ENCODE measurements around the gene GOLGA5. TPM values are rescaled to one million over a fixed set of nuclear protein-coding genes. Genes with fewer than 3 reads are reported as not detected.
"Not testable (repeated sequence)": the region's sequence is repeated elsewhere in the genome, so short reads cannot be mapped to it uniquely, and the experiment has no call there.

Gene GOLGA5
- total RNA-seq (10 to 100 TPM; 18.1 to 25.9 (median 23.6) TPM), polyA plus RNA-seq (10 to 100 TPM; 22.6 to 22.9 TPM)
- long read RNA-seq, donor 1, transcript GOLGA5-201 (13 exons, 2,969 nt), result major isoform, 27 of 35 reads
- long read RNA-seq, donor 1, partial matches to known transcripts, result 4 of 35 reads
- long read RNA-seq, donor 1, other reads (novel, unspliced or antisense), result 4 of 35 reads
- long read RNA-seq, donor 2, transcript GOLGA5-201 (13 exons, 2,969 nt), result major isoform, 88 of 112 reads
- long read RNA-seq, donor 2, partial matches to known transcripts, result 13 of 112 reads
- long read RNA-seq, donor 2, other reads (novel, unspliced or antisense), result 11 of 112 reads
- long read RNA-seq, donor 3, transcript GOLGA5-201 (13 exons, 2,969 nt), result major isoform, 29 of 35 reads
- long read RNA-seq, donor 3, partial matches to known transcripts, result 0 of 35 reads
- long read RNA-seq, donor 3, other reads (novel, unspliced or antisense), result 6 of 35 reads

GRCh38 chr14:92793709-92794546, at the start of gene GOLGA5:
Gene GOLGA5, plus strand, starts transcription at chr14:92794305. Its CDS starts 3,133 bp downstream, at chr14:92797438.
- H3K9me3 ChIP-seq, result peaks cover 0 to 18% (median 12%) of the 10 kb centered on the region in 12 donors
- ATAC-seq, result peak; percentile 98 to 99 (median 98)
- DNase-seq, result peak; percentile 98 to 99 (median 98)
- peaks cover 0 to 33% (median 14%) of the 10 kb centered on the region in 12 donors for H3K4me1 ChIP-seq
- peaks cover 0 to 21% (median 18%) of the 10 kb centered on the region in 9 donors for H3K36me3 ChIP-seq
- intact Hi-C loops (cut with DNase I), result loop anchor here in 4 of 10 donors (5.0 kb wide), 2 partner anchors 47 to 672 kb away; partner anchors contain the start of genes LGMN (in 3 of the 4), CPSF2 (in 1 of the 4) and NDUFB1 (in 1 of the 4)
- peak in 1 of 2 donors; percentile 74 for TF ChIP-seq POLR2A (IDR thresholded peaks at IDR 0.05)
- TF ChIP-seq CTCF (IDR thresholded peaks at IDR 0.05), result peak in 5 of 12 donors; percentile 5 to 28 (median 21)
- H3K4me3 ChIP-seq, result peak within 1 kb of the TSS; percentile 70 to 99 (median 96)
- no peaks in the 10 kb centered on the region for H3K27me3 ChIP-seq
- peak within 1 kb of the TSS; percentile 53 to 96 (median 88) for H3K27ac ChIP-seq
- 1 to 2% (median 2%) methylated on average over 41 to 71 of the region's 71 CpGs for WGBS, 4 donors

DNA sequence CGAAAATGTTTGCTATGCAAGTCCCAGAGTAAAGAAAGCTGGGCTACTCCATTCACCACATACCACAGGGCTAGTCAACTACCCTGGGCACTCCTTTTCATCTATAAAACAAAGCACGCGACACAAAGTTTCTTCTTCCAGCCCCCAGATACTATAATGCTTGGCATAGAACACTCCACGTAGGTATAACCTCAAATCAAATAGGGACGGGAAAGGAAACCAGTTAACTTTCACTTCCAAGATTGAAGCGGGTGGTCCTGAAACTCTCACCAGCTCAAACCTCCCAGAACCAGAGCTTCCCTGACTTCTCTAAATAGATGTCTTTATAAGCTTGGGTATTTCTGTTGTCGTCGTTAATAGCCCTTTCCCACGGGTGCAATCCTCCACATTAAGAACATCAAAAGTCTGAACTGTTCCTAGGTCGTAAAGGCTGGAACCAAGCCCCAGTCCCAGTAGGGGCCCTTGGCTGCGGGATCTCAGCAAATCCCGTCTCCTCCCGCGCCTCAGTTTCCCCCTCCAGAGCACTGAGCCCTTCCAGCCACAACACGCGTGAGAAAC, 46.3 kb upstream of the GOLGA5 start:
- H3K36me3 ChIP-seq, result peaks cover 0 to 8% (median 5%) of the 10 kb centered on the region in 9 donors
- ATAC-seq (peak in 2 of 4 donors; percentile 1), DNase-seq (no peak)
- peak overlapping the region; percentile 58 to 94 (median 88) for H3K27ac ChIP-seq
- peaks cover 0 to 8% (median 0%) of the 10 kb centered on the region in 9 donors for H3K27me3 ChIP-seq
- peak overlapping the region; percentile 45 to 93 (median 81) for H3K4me3 ChIP-seq
- 2 to 4% (median 2%) methylated on average over 16 of the region's 16 CpGs for WGBS, 4 donors
- no peaks in the 10 kb centered on the region for H3K9me3 ChIP-seq
- intact Hi-C loops (cut with DNase I), result loop anchor here in 7 of 10 donors (5.0 kb wide), 3 partner anchors 35 to 45 kb away; partner anchors contain the start of gene GOLGA5 (in 3 of the 7)
- TF ChIP-seq CTCF (IDR thresholded peaks at IDR 0.05) (no peak), POLR2A (IDR thresholded peaks at IDR 0.05) (no peak)
- peaks cover 0 to 57% (median 22%) of the 10 kb centered on the region in 12 donors for H3K4me1 ChIP-seq

DNA sequence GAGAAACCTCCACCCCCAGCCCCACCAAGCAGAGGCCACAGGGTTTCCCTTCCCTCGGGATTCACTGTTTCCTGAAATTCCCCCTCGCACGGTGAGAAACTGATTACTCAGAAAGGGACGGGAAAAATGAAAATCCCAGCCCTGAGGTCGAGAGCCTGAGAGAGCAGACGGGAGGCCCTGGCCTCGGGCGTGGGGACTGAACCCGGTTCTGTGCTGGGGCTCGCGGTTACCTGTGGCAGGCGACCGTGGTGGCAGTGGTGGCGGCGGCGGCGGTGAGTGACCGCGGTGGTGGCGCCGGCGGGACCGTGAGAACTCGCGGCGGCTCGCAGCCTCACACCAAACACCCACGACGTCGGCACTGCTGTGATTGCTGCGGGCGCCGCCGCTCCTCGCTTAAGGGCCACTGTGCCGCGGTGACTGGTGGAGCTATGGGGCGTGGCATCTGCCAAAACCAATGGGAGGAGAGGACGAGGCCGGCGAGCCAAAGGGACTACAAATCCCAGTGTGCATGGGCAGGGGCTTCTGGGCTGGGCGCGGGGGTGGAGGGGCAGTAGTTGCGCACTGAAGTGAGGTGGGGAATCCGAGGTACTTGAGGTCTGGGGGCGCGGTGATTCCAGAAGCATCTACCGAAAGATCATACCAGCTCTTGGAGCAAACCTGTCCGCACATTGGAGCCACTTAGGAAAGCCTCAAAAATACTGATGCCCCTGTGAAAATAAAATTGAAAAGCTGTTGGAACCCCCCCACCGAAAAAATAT, 45.7 kb upstream of the GOLGA5 start, which contains the start of gene LGMN:
TSS of gene LGMN (minus strand) at position 369 of the 758 bp plus-strand sequence. CDS start 15,841 bp downstream, outside the sequence.
- H3K4me3 ChIP-seq, result peak within 1 kb of the TSS; percentile 45 to 93 (median 81)
- 1 to 2% (median 1%) methylated on average over 32 to 50 of the region's 50 CpGs for WGBS, 4 donors
- intact Hi-C loops (cut with DNase I), result loop anchor here in 7 of 10 donors (5.0 kb wide), 3 partner anchors 34 to 44 kb away; partner anchors contain the start of gene GOLGA5 (in 3 of the 7)
- peak; percentile 96 to 99 (median 98) for ATAC-seq
- H3K4me1 ChIP-seq, result peaks cover 0 to 62% (median 22%) of the 10 kb centered on the region in 12 donors
- peaks cover 0 to 8% (median 0%) of the 10 kb centered on the region in 9 donors for H3K27me3 ChIP-seq
- TF ChIP-seq CTCF (IDR thresholded peaks at IDR 0.05) (no peak), POLR2A (IDR thresholded peaks at IDR 0.05) (peak; percentile 89 to 100)
- H3K36me3 ChIP-seq, result peaks cover 0 to 2% (median 0%) of the 10 kb centered on the region in 9 donors
- peak within 1 kb of the TSS; percentile 58 to 94 (median 88) for H3K27ac ChIP-seq
- H3K9me3 ChIP-seq, result no peaks in the 10 kb centered on the region
- peak; percentile 97 to 99 (median 98) for DNase-seq

DNA sequence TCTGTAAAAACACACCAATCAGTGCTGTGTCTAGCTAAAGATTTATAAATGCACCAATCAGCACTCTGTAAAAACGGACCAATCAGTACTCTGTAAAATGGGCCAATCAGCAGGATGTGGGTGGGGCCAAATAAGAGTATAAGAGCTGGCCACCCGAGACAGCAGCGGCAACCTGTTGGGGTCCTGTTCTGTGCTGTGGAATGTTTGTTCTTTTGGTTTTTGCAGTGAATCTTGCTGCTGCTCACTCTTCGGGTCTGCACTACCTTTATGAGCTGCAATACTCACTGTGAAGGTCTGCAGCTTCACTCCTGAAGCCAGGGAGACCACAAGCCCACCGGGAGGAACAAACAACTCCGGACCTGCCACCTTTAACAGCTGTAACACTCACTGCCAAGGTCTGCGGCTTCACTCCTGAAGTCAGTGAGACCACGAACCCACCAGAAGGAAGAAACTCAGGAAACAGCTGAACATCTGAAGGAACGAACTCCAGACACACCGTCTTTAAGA, 43.8 kb upstream of the GOLGA5 start:
- ATAC-seq; H3K27me3 ChIP-seq; intact Hi-C loops (cut with DNase I); DNase-seq; H3K9me3 ChIP-seq; H3K36me3 ChIP-seq: not testable (repeated sequence)
- peak overlapping the region in 2 of 12 donors; percentile 28 to 36 for H3K4me3 ChIP-seq
- 71 to 87% (median 82%) methylated on average over 9 to 10 of the region's 10 CpGs for WGBS, 4 donors
- peak overlapping the region in 10 of 12 donors; percentile 10 to 89 (median 72) for H3K27ac ChIP-seq
- peaks cover 0 to 79% (median 23%) of the 10 kb centered on the region in 12 donors for H3K4me1 ChIP-seq
